ENCODE results near the gene CDC34.

The CDC34 gene

DNA sequence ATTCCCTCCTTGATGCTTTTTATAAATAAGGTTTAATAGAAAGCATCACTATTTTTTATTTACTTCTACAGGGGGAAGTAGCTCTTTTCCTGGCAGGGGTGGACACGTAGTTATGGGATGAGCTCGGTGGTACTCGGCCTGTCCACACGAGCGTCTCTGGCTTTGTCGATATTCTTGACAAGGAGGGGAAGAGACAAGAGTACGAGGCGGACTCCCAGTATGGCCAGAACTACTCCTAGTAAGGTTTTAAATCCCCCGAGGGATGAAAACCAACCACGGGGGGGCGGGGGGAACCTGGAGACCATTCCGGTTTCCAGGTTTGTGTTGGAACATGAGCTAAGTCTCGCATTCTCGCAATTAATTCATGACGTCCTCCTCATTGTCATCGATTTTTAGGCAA is 35.3 kb downstream of the CDC34 start:
- Mint-ChIP-seq H3K9me3 (no peaks in the 10 kb centered on the region), H3K4me1 (ENCODE audit: low read depth) (peaks cover 16% of the 10 kb centered on the region), H3K4me3 (no peak overlapping the region), H3K36me3 (ENCODE audit: low read depth) (no peaks in the 10 kb centered on the region), H3K27ac (no peak overlapping the region), H3K27me3 (no peaks in the 10 kb centered on the region)

DNA sequence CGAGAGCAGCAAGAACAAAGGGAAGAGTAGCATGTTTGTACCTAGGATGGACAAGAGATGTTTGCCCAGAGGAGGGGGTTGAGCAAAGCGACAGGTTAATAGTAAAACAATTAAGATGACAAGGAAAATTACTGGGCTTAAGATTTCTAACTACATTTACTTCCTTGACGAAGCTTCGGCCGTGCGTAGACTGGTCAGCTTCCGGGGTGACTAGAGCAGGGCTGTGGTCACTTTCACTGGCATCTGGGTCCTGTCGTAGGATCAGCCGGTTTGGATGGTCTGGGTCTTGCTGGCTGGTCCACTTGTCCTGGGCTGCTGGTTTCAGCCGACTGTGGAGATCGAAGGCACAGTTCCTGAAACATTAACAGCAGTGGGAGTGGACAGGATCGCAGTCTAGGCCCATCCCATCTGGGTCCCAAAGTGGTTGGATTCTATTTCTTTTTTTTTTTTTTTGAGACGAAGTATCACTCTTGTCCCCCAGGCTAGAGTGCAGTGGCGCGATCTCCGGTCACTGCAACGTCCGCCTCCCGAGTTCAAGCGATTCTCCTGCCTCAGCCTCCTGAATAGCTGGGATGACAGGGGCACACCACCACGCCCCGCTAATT is 35.8 kb downstream of the CDC34 start:
- Mint-ChIP-seq H3K4me3 (no peak overlapping the region), H3K27me3 (no peaks in the 10 kb centered on the region), H3K9me3 (no peaks in the 10 kb centered on the region), H3K4me1 (ENCODE audit: low read depth) (peaks cover 20% of the 10 kb centered on the region), H3K36me3 (ENCODE audit: low read depth) (no peaks in the 10 kb centered on the region), H3K27ac (no peak overlapping the region)

DNA sequence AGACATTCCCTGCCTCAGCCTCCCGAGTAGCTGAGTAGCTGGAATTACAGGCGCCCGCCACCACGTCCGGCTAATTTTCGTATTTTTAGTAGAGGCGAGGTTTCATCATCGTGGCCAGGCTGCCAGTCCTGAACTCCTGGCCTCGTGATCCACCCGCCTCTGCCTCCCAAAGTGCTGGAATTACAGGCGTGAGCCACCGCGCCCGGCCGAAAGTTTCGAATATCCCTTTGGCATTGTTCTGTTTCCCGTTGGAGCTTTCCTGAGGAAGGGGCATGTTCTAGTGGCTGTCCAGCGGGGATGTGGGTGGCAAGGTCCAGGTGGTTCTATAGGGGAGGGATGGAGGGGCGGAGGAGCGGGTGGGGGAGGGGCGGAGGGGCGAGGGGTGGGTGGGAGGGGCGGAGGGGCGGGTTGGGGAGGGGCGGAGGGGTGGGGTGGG is 38.7 kb downstream of the CDC34 start:
- Mint-ChIP-seq H3K9me3 (no peaks in the 10 kb centered on the region), H3K27me3 (no peaks in the 10 kb centered on the region), H3K4me1 (ENCODE audit: low read depth) (peaks cover 39% of the 10 kb centered on the region), H3K4me3 (peak overlapping the region; percentile 80), H3K36me3 (ENCODE audit: low read depth) (peaks cover 6% of the 10 kb centered on the region), H3K27ac (peak overlapping the region; percentile 63)

DNA sequence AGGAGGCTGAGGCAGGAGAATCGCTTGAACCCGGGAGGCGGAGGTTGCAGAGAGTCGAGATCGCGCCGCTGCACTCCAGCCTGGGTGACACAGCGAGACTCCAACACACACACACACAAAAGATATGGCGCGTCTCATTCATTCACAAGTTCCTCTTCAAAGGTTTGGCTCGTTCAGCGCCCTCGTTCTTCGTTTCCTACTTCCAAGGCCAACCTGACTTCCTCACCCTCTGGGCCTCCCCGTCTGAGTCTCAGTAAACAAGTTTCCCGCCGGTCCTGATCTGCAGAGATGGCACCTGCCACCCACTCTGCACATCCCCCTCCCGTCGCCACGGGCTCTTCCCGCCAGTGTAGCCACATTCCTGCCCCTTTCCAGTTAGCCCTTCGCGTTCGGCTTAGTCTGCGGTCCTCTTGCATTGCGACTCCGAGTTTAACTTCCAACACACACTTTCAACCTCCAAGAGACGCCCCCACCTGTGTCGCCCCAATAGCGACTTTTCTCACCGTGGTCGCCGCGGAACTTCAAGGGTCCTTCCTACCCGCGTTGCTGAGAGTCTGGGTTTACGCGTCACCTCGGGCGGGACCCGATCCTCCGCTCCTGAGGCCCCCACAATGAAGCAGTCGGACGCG is 39.5 kb downstream of the CDC34 start:
- Mint-ChIP-seq H3K36me3 (ENCODE audit: low read depth) (peaks cover 6% of the 10 kb centered on the region), H3K4me3 (peak overlapping the region; percentile 86), H3K4me1 (ENCODE audit: low read depth) (peaks cover 39% of the 10 kb centered on the region), H3K9me3 (no peaks in the 10 kb centered on the region), H3K27ac (peak overlapping the region; percentile 92), H3K27me3 (no peaks in the 10 kb centered on the region)

DNA sequence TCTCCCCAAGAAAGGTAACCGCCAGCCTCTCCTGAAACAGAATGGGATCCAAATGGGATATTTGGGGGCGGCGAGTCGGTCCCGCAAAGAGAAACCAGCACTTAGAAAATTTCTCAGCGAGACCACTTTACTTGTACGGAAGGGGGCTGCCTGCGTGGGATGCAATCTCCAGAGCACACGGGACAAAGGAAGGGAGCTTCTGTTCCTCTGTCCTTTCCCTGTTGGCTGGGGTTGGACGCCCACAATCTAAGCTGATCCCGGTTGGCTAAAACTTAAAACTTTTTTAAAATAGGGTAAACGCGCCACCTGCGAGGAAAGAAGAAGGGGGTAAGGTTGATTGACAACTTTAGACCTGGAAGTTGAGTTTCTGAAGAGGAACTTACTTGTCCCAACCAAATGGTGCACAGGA is 40.0 kb downstream of the CDC34 start:
- no peaks in the 10 kb centered on the region for H3K27me3 Mint-ChIP-seq
- peak overlapping the region; percentile 92 for H3K27ac Mint-ChIP-seq
- H3K4me3 Mint-ChIP-seq, result peak overlapping the region; percentile 86
- no peaks in the 10 kb centered on the region for H3K9me3 Mint-ChIP-seq
- H3K36me3 Mint-ChIP-seq (ENCODE audit: low read depth), result peaks cover 6% of the 10 kb centered on the region
- peaks cover 40% of the 10 kb centered on the region for H3K4me1 Mint-ChIP-seq (ENCODE audit: low read depth)

DNA sequence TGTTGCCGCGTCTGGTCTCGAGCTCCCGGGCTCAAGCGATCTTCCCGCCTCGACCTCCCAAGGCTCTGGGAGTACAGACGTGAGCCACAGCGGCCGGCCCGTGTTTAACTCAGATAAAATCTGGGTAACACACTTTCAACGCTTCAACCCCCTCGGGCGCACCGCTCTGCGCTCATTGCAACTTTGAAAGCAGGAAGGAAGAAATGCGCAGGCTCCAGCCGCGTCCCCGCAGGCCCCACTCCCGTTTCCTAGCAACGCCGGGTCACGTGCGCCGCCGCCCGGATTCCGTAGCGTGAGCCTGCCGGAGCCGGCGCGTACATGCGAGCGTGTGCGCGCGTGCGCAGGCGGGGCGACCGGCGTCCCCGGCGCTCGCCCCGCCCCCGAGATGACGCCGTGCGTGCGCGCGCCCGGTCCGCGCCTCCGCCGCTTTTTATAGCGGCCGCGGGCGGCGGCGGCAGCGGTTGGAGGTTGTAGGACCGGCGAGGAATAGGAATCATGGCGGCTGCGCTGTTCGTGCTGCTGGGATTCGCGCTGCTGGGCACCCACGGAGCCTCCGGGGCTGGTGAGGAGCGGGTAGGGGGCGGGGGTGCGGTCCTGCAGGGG is 40.7 kb downstream of the CDC34 start, which contains the start of gene BSG:
BSG (plus strand) TSS at position 457 of the 603 bp plus-strand sequence; CDS start at position 496, 39 bp downstream.
- H3K9me3 Mint-ChIP-seq, result no peaks in the 10 kb centered on the region
- no peaks in the 10 kb centered on the region for H3K27me3 Mint-ChIP-seq
- H3K4me1 Mint-ChIP-seq (ENCODE audit: low read depth), result peaks cover 45% of the 10 kb centered on the region
- H3K36me3 Mint-ChIP-seq (ENCODE audit: low read depth), result peaks cover 10% of the 10 kb centered on the region
- H3K27ac Mint-ChIP-seq, result peak within 1 kb of the TSS; percentile 98
- peak within 1 kb of the TSS; percentile 88 for H3K4me3 Mint-ChIP-seq

DNA sequence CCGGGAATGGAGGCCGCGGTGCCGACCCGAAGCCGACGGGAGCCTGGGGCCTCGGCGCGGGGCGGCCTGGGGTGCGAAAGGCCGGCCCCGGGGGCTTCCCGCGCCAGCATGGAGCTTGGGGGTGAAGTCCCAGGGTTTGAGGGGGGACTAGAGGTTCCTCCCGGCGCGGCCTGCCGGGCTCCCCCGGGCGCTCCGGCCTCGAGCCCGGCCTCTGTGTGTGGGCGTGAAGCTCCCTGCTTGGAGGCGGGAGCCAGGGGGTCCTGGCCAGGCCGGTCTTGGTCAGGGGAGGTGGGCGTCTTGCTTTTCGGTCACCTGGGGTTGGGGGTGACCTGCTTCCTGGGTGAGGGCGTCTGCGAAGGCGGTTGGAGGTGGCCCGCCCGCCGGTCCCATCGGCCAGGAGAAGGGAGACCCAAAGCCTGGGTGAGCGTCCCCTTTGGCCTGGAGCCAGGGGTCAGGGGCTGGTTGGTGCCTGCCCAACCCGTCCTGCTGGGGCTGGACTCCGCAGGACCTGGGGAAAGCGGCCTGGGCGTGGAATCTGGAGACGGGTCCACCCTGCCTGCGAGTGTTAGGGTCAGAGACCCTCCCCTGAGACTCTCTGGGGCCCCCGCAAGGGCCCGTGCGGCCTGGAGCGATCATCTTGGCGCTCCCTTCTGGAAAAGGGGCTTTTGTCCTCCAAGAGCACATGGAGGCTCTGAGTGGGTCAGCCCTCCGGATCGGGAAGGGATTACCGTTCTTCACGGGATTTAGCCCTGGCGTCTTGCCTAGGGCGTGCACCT is 41.4 kb downstream of the CDC34 start:
- no peaks in the 10 kb centered on the region for H3K9me3 Mint-ChIP-seq
- peak overlapping the region; percentile 79 for H3K27ac Mint-ChIP-seq
- peak overlapping the region; percentile 88 for H3K4me3 Mint-ChIP-seq
- H3K4me1 Mint-ChIP-seq (ENCODE audit: low read depth), result peaks cover 47% of the 10 kb centered on the region
- no peaks in the 10 kb centered on the region for H3K27me3 Mint-ChIP-seq
- H3K36me3 Mint-ChIP-seq (ENCODE audit: low read depth), result peaks cover 10% of the 10 kb centered on the region

DNA sequence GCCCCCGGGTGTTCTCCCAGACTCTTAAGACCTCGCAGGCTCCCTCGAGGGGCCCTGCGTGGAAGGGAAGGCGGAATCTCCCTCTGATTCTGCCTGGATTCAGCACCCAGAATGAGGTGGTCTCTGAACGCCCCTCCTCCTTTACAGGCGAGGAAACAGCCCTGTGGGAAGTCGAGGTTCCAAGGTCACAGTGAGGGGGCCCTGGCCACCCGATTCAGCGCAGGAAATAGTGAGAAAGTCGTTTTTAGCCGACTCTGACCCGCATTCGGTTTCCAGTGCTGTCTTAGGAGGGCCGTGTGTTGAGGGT is 41.9 kb downstream of the CDC34 start:
- Mint-ChIP-seq H3K27me3 (no peaks in the 10 kb centered on the region), H3K27ac (peak overlapping the region; percentile 55), H3K4me1 (ENCODE audit: low read depth) (peaks cover 47% of the 10 kb centered on the region), H3K9me3 (no peaks in the 10 kb centered on the region), H3K36me3 (ENCODE audit: low read depth) (peaks cover 10% of the 10 kb centered on the region), H3K4me3 (peak overlapping the region; percentile 88)

DNA sequence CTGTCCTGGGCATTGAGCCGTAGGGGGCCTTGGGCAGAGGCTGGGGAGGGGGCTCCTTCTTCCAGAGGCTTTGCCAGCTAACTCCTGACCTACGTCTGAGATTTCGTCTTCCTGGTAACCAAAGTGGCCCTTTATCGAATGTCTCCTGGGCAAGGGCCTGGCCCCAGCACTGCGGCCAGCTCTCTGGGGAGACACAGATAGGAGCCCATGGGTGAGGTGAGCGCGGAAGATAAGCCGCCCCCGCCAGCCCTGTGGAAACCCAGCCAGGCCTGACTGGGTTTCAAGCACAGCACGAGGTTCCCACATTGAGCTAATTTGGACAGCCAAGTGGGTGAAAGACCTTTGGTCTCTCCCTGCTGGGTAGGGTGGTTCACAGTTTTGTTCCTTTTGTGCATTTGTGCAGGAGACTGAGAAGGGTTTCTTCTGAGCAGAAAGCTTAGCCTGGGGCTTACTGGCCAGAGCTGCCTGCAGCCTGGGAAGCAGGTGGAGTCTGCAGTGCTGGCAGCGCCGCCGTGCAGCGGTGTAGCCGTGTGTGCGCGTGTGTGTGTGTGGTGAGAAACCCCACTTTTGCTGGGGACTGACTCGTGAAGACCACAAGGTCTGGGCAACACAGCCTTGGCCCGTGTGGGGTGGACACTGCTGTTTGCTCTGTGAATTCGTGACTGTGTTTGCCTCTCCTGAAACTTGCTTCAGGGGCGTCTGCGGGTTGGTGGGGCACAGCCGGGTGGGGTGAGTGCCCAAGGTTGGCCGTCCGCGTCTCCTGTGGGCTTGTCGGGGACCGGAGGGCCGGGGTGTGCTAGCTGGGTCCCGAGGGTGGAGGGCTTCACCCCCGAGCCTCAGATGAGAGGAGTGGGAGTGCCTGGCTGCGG is 43.3 kb downstream of the CDC34 start:
- Mint-ChIP-seq H3K27me3 (no peaks in the 10 kb centered on the region), H3K9me3 (no peaks in the 10 kb centered on the region), H3K4me1 (ENCODE audit: low read depth) (peaks cover 43% of the 10 kb centered on the region), H3K36me3 (ENCODE audit: low read depth) (peaks cover 10% of the 10 kb centered on the region), H3K4me3 (peak overlapping the region; percentile 61), H3K27ac (peak overlapping the region; percentile 52)

DNA sequence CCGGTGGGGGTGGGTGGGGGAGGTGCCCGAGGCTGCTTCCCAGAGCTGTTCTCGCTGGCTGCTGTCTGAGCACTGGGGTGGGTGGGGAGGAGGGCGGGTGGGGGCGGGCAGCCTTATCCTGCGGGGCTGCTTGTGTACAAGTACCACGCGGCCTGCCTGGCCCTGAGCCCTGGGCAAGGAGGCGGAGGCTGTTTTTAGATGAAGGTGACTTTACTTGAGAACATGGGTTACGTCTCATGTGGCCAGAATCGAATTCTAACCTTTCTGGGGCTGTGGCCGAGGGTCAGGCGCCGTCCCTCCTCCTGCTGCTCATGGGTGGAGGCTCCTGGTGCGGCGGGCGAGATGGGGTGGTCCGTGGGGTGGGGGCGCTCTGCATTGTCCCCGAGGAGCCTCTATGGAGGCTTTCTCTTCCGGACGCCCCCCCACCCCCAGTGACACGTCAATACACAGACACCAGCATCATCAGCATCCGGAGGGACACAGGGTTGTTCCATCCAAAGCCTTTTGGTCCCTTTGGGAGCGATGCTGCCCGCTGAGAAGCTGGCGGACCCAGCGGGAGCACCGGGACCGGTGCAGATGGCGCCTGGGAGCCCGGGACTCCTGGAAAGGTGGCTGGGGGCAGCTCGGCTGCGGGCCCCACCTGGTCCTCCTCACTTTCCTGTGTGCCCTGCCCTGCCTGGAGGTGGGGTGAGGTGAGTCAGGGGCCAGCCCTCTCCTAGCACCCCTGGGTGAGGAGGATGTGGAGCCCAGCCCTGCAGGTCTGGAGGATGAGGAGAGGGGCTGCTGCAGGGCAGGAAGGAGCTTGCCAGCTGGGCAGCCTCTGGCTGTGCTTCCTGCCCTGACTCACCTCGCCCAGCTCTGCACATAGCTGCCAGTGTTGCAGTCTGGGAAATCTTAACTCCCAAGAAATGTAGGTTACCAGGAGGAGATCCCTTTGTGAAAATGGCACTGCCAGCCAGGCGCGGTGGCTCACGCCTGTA is 44.3 kb downstream of the CDC34 start:
- peak overlapping the region; percentile 36 for H3K27ac Mint-ChIP-seq
- no peak overlapping the region for H3K4me3 Mint-ChIP-seq
- no peaks in the 10 kb centered on the region for H3K27me3 Mint-ChIP-seq
- peaks cover 10% of the 10 kb centered on the region for H3K36me3 Mint-ChIP-seq (ENCODE audit: low read depth)
- no peaks in the 10 kb centered on the region for H3K9me3 Mint-ChIP-seq
- H3K4me1 Mint-ChIP-seq (ENCODE audit: low read depth), result peaks cover 40% of the 10 kb centered on the region

DNA sequence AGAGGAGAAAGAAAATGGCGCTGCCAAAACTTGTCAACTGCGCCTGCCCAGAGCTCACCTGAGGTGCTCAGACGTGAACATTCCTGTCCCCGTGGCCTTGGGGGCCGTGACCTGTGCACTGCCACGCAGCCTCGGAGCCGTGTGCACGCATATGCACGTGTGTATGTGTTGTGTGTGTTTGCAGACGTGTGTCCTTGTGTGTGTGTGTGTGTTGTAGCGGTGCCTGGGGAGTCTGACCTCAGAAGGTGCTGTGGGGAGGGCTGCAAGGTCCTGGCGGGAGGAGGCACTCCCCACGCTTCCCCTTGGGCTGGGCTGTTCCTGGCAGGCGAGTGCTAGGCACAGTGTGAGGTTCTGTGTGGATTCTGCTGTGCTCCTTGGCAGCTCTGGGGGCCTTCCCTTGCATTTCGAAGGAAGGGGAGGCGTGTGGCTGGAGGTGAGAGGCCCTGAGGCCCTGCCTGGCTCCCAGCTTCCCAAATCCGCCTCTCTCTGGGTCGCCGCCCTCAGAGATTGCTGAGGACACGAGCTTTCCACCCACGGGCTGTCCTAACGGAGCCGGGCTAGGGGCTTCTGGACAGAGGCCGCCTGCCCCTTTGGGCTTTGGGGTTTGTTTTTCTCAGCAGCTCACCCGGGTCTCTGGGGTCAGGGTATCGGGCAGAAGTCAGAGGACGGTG is 45.3 kb downstream of the CDC34 start:
- no peak overlapping the region for H3K27ac Mint-ChIP-seq
- H3K27me3 Mint-ChIP-seq, result no peaks in the 10 kb centered on the region
- H3K4me1 Mint-ChIP-seq (ENCODE audit: low read depth), result peaks cover 30% of the 10 kb centered on the region
- no peaks in the 10 kb centered on the region for H3K9me3 Mint-ChIP-seq
- H3K4me3 Mint-ChIP-seq, result no peak overlapping the region
- peaks cover 10% of the 10 kb centered on the region for H3K36me3 Mint-ChIP-seq (ENCODE audit: low read depth)

DNA sequence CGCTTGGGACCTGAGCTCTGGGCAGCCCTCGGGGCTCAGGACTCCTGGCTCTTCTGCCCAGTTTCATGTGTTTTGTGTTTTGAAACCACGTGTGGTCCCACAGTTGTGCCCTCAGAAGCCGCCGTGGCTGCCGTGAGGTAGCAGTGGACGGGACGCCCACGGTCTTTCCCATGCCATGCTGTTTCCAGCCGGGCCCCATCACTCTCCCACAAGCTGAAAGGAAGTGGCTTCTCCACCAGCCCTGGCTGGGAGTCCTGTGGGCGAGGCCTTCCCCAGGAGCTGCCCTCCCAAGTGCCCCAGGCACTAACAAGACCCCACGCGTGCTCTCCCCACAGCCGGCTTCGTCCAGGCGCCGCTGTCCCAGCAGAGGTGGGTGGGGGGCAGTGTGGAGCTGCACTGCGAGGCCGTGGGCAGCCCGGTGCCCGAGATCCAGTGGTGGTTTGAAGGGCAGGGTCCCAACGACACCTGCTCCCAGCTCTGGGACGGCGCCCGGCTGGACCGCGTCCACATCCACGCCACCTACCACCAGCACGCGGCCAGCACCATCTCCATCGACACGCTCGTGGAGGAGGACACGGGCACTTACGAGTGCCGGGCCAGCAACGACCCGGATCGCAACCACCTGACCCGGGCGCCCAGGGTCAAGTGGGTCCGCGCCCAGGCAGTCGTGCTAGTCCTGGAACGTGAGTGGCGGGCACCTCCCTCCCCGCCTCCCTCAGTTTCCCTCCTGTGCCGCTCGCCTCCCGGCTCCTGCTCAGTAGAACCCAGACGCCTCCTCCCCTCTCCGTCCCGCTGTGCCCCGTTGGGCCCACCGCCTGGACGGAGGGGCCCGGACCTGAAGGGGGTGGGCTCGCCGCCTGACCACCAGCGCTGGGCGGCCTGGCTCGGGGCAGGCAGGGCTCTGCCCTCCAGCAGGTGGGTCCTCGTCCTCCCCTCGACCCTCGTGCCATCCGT is 46.2 kb downstream of the CDC34 start:
- Mint-ChIP-seq H3K27ac (no peak overlapping the region), H3K9me3 (no peaks in the 10 kb centered on the region), H3K4me3 (no peak overlapping the region), H3K36me3 (ENCODE audit: low read depth) (peaks cover 10% of the 10 kb centered on the region), H3K27me3 (no peaks in the 10 kb centered on the region), H3K4me1 (ENCODE audit: low read depth) (peaks cover 27% of the 10 kb centered on the region)

Data from stimulated activated naive CD8-positive, alpha-beta T cell treated with anti-CD3 and anti-CD28 coated beads, Interleukin-15, Interleukin-2, amounts not matched to agents 100 ng/mL and 50 ng/mL, for 24 hours (primary cell).